Stimulated activated naive CD8-positive, alpha-beta T cell treated with anti-CD3 and anti-CD28 coated beads, Interleukin-15, Interleukin-2, amounts not matched to agents 100 U/mL and 50 U/mL, for 24 hours (primary cell): ENCODE data around the gene DUOXA2.

Source experiments
- ATAC-seq: fragments of 150-1000 bp; cut with Tn5 transposase; one replicate; pipeline ENCODE4 v1.10.0; 2021
- DNase-seq: peaks from one replicate; pipeline ENCODE4 v3.0.0; 2021

The DUOXA2 gene

GRCh38 chr15:45136378-45136764 is 22.2 kb downstream of the DUOXA2 start:
- no peak for ATAC-seq
- no peak for DNase-seq

DNA sequence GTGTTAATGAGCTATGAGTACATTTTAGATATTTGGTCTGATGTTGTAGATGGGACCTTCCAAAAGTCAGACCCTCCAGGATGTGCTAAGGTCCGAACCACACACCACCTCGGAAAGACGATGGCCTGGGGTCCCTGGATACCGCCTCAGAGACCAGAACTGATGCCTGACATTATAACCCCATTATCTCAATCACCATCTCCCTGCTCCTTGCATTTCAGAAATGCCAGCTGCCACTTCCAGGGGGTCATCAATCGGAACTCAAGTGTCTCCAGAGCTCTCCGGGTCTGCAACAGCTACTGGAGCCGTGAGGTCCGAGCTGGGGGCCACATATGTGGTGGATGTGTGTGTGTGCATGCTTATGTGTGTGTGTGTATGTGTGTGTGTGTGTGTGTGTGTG is 23.6 kb downstream of the DUOXA2 start:
- ATAC-seq, result no peak

DNA sequence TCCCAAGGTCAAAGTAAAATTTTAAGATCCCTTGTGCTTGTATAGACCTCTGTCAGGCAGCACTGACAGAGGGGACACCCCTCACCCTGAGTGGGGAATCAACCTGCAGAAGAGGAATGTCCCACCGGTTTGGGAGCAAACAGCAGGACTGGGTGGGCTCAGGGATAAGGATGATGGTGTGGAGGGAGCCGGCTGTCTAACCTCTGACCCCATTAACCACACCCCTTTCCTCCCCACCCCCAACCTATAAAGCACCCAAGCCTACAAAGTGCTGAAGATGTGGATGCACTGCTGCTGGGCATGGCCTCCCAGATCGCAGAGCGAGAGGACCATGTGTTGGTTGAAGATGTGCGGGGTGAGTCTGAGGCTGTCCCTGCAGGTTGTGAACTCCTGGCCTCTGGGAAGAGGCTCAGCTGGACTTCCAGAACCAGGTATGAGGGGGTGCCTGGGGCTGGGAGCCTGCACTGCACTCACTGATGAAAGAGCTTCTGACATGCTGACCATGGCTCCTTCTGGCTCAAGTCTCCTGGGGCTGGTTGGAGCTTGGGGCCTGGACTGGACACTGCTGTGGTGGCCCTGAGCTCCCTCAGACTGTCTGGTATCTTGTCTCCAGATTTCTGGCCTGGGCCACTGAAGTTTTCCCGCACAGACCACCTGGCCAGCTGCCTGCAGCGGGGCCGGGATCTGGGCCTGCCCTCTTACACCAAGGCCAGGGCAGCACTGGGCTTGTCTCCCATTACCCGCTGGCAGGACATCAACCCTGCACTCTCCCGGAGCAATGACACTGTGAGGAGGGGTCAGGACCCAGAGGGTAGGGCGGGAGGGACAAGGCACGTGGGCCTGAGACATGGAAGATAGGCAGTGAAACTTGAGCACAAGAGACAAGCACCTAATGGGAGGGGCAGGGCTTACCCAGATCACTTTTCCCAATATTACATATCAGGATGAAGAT is 25.0 kb downstream of the DUOXA2 start:
- ATAC-seq (no peak), DNase-seq (no peak)

More for the DNA sequence above, 23.6 kb downstream of the DUOXA2 start:
- no peak for DNase-seq

DNA sequence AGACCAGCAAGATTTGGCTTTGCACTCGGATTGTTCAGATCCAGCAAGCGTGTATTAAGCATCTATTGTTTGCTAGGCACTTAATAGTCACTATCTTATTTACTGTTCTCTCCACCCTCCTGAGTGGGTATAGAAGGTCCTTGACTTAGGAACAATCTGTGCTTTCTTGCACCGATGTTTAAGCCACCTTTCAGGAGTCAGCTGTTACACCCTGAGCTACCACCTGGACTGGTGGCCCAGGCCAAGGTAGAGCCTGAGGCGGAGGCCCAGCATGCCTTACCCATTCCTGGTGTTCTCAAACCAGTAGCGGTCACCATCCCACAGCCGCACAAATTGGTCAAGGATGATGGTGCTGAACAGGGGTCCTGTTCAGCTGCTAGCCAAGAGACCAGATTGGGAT is 25.6 kb downstream of the DUOXA2 start:
- no peak for ATAC-seq
- DNase-seq, result no peak

- ATAC-seq (no peak), DNase-seq (no peak)
These were observed 26.6 kb downstream of the DUOXA2 start for GRCh38 chr15:45140557-45141250.

DNA sequence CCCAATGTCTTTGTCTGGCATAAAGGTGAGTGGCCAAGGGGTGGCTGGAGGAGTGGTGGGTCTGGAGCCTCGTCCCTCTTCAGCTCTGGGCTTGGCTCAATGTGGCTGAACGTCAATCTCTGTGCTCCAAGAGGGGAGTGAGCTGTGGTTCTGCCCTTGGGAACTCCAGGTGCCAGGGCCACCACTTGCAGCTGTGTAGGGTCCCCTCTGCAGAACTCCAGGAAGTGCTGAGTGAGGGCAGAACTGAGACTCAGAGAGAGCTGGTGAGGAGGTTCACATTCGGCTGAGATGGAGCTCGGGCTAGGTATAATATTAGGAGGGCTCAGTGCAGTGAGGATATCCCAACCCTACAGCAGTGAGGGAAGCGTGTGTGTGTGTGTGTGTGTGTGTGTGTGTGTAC is 27.3 kb downstream of the DUOXA2 start:
- DNase-seq, result no peak
- ATAC-seq, result no peak

DNA sequence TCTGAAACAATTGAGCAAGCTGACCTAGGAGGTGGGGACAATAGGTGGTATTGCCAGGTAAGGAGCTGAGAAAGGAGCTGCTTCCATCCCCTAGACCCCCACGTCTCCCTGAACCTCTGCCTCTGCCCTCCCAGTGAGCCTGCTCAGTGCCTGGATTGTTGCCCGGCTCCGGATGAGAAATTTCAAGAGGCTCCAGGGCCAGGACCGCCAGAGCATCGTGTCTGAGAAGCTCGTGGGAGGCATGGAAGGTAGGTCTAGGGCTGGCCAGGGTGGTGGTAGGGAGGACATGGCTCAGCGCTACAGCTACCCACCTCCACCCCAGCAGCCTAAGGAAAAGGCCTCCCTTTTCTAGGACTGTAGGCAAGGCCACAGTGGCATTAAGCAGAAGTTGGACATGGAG is 28.9 kb downstream of the DUOXA2 start:
- DNase-seq (no peak), ATAC-seq (no peak)

DNA sequence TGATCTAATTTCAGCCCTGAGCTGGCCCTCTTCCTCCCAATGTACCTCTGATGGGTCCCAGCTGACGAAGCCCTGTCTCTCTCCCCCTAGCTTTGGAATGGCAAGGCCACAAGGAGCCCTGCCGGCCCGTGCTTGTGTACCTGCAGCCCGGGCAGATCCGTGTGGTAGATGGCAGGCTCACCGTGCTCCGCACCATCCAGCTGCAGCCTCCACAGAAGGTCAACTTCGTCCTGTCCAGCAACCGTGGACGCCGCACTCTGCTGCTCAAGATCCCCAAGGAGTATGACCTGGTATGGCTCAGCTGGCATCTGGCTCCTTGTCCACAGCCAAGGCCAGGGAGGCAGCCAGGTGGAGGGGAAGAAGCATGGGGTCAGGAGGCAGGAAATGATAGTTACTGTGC is 29.8 kb downstream of the DUOXA2 start:
- DNase-seq (no peak), ATAC-seq (no peak)

DNA sequence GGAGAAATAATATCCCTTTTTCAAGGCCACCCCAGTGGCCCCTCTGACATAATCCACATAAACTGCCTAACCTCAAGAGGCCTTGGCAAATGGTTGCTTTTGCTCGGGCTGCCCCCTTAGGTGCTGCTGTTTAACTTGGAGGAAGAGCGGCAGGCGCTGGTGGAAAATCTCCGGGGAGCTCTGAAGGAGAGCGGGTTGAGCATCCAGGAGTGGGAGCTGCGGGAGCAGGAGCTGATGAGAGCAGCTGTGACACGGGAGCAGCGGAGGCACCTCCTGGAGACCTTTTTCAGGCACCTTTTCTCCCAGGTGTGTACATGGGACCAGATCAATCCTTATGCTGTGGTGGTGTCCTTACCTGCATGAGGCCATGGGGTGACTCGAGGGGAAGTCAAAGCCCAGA is 30.6 kb downstream of the DUOXA2 start:
- ATAC-seq, result no peak
- no peak for DNase-seq

DNA sequence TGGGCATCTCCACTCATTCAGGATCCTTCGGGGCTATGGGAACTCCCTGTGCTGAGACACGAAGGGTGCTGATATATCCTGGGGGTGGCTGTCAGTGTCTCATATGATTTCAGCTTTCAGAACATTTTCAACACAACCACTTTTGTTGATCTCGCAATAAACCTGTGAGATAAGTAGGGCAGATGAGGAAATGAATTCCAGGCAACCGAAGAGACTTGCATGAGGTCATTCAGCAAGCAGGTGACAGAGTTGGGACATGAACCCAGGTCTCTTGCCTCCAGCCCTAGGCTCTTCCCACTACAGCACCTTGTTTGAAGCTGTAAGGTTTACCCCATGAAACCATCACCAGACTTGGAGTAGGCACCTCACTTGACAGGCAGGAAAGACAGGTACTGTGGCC is 32.3 kb downstream of the DUOXA2 start:
- ATAC-seq (no peak), DNase-seq (no peak)

- ATAC-seq (no peak), DNase-seq (no peak)
These were observed 33.5 kb downstream of the DUOXA2 start for GRCh38 chr15:45147606-45148005.

DNA sequence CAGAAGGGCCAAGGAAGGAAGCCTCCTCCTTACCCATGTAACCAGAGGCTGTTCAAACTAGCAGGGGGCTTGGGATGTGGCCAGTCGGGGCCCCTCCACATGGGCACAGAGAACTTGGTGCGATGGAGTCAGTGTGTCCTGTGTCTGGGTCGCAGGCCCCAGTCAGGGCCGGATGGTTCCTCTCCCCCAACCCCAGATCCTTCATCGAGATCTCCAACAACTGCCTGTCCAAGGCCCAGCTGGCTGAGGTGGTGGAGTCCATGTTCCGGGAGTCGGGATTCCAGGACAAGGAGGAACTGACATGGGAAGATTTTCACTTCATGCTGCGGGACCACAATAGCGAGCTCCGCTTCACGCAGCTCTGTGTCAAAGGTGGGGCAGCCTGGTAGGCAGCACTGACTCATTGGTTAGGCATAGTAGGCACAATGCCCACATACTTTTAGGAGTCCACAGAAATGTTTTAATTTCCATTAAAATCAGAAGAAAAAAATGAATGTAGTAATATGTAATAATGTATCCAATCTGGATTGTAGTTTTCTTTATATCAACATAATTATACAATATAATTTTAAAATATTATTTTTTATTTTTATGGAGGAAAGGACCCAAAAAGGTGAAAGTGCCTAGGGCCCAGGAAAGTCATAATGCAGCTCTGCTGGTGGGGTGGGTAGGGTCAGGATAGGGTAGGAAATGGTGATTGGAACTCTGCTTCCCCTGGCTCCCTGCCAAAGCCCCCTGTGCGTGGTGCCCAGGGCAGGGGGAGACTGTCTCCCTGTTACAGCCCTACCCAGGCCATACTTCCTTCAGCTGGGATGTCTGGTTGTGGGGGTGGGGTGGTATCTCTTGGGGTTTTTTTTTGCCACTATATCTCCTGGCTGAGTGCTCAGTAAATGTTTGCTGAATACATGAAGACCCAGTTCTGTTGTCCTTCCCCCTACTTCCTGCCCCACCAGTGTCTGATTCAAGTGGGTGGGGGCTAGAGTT is 34.2 kb downstream of the DUOXA2 start:
- DNase-seq (no peak), ATAC-seq (no peak)

- ATAC-seq (no peak), DNase-seq (no peak)
These were observed 34.9 kb downstream of the DUOXA2 start for GRCh38 chr15:45149060-45149459.

- DNase-seq, result no peak
- ATAC-seq, result no peak
These were observed 36.4 kb downstream of the DUOXA2 start for GRCh38 chr15:45150481-45150880.

DNA sequence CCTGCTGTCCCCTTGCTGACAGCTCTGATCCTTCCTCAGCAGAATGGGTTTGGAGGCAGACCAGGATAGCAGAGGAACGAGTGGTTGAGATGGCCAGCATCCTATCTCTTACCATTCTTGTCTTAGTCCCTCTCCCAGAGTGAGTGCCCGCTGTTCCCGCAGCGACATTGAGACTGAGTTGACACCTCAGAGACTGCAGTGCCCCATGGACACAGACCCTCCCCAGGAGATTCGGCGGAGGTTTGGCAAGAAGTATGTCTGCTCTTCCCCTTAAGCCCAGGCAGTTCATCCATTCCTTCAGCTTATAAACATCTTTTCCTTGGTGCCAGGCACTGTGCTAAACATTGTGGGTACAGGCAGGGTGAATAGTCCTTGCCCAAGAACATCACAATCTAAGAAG is 36.9 kb downstream of the DUOXA2 start:
- DNase-seq, result no peak
- ATAC-seq, result no peak

DNA sequence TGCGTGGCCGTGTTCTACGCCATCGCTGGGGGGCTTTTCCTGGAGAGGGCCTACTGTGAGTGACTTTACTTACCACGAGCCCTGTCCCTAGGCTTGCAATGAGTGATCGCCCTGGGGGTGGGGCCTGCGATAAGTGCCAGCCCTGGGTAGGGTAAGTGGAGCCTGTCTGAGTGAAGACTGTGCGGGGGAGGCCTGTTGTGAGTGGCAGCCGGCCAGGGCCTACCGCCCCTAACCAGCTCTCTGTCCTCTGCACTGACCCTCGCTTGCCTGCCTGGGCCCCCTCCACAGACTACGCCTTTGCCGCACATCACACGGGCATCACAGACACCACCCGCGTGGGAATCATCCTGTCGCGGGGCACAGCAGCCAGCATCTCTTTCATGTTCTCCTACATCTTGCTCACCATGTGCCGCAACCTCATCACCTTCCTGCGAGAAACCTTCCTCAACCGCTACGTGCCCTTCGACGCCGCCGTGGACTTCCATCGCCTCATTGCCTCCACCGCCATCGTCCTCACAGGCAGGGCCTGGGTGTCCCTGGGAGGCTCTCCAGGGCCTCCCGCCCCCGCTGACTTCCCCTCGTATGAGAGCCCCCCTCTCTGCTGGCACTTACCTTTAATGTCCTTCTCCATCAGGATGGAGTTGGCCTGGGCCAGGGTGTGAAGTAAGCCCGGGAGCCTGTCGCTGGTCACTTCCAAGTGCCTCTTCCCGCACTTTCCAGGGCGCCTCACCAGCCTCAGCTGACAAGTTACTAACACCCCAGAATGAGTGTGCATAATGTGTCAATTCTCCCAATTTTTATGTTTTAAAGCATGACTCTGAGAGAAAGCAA is 38.1 kb downstream of the DUOXA2 start:
- DNase-seq (no peak), ATAC-seq (no peak)

DNA sequence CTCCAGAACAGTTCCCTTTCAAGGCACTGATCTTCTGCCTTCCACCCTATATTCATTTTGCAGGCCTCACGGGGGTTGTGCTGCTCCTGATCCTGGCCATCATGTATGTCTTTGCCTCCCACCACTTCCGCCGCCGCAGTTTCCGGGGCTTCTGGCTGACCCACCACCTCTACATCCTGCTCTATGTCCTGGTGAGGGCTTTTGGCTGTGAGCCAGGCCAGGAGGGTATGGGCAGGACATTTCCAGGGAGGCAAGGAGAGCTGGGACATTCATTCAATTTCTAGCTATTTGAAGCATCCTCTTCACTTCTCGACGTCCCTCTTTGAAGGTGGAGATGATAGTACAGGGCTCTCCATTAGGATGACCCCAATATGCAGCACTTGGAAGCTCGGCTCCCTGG is 41.6 kb downstream of the DUOXA2 start:
- no peak for ATAC-seq
- DNase-seq, result no peak

GRCh38 chr15:45156744-45157455 is 42.8 kb downstream of the DUOXA2 start:
- DNase-seq (no peak), ATAC-seq (no peak)

GRCh38 chr15:45157974-45158373 is 43.8 kb downstream of the DUOXA2 start:
- DNase-seq, result no peak
- no peak for ATAC-seq

- ATAC-seq (no peak), DNase-seq (no peak)
These were observed 47.5 kb downstream of the DUOXA2 start for GRCh38 chr15:45161666-45162065.
